Measurements from ENCODE around the gene RPL18A. TPM values are rescaled to one million over a fixed set of nuclear protein-coding genes. Genes with fewer than 3 reads are reported as not detected.

RPL18A gene
- 759 TPM for polyA plus RNA-seq (ENCODE audit: insufficient read length)
- long read RNA-seq, donor 1, transcript RPL18A-201 (5 exons, 665 nt): major isoform, 193 of 340 reads
- long read RNA-seq, donor 1, transcript RPL18A-206 (2 exons, 954 nt): minor isoform, 5 of 340 reads
- long read RNA-seq, donor 1, transcript RPL18A-203 (4 exons, 1,084 nt): minor isoform, 21 of 340 reads
- long read RNA-seq, donor 1, transcript RPL18A-207 (2 exons, 907 nt): minor isoform, 8 of 340 reads
- long read RNA-seq, donor 1, partial matches to known transcripts: 113 of 340 reads
- long read RNA-seq, donor 1, other reads (novel, unspliced or antisense): 0 of 340 reads
- long read RNA-seq, donor 2, transcript RPL18A-206 (2 exons, 954 nt): minor isoform, 5 of 205 reads
- long read RNA-seq, donor 2, transcript RPL18A-201 (5 exons, 665 nt): major isoform, 121 of 205 reads
- long read RNA-seq, donor 2, transcript RPL18A-207 (2 exons, 907 nt): minor isoform, 15 of 205 reads
- long read RNA-seq, donor 2, transcript RPL18A-203 (4 exons, 1,084 nt): minor isoform, 16 of 205 reads
- long read RNA-seq, donor 2, partial matches to known transcripts: 48 of 205 reads
- long read RNA-seq, donor 2, other reads (novel, unspliced or antisense): 0 of 205 reads
- long read RNA-seq, donor 3, transcript RPL18A-203 (4 exons, 1,084 nt): minor isoform, 11 of 139 reads
- long read RNA-seq, donor 3, transcript RPL18A-201 (5 exons, 665 nt): major isoform, 85 of 139 reads
- long read RNA-seq, donor 3, transcript RPL18A-207 (2 exons, 907 nt): minor isoform, 10 of 139 reads
- long read RNA-seq, donor 3, partial matches to known transcripts: 32 of 139 reads
- long read RNA-seq, donor 3, other reads (novel, unspliced or antisense): 0 of 139 reads
- long read RNA-seq, donor 4, transcript RPL18A-203 (4 exons, 1,084 nt): minor isoform, 5 of 65 reads
- long read RNA-seq, donor 4, transcript RPL18A-201 (5 exons, 665 nt): major isoform, 36 of 65 reads
- long read RNA-seq, donor 4, partial matches to known transcripts: 22 of 65 reads
- long read RNA-seq, donor 4, other reads (novel, unspliced or antisense): 0 of 65 reads
- long read RNA-seq, donor 5, transcript RPL18A-207 (2 exons, 907 nt): minor isoform, 17 of 417 reads
- long read RNA-seq, donor 5, transcript RPL18A-203 (4 exons, 1,084 nt): minor isoform, 18 of 417 reads
- long read RNA-seq, donor 5, transcript RPL18A-201 (5 exons, 665 nt): major isoform, 295 of 417 reads
- long read RNA-seq, donor 5, partial matches to known transcripts: 81 of 417 reads
- long read RNA-seq, donor 5, other reads (novel, unspliced or antisense): 5 of 417 reads
- long read RNA-seq, donor 6, transcript RPL18A-203 (4 exons, 1,084 nt): minor isoform, 24 of 354 reads
- long read RNA-seq, donor 6, transcript RPL18A-207 (2 exons, 907 nt): minor isoform, 18 of 354 reads
- long read RNA-seq, donor 6, transcript RPL18A-201 (5 exons, 665 nt): major isoform, 196 of 354 reads
- long read RNA-seq, donor 6, partial matches to known transcripts: 112 of 354 reads
- long read RNA-seq, donor 6, other reads (novel, unspliced or antisense): 0 of 354 reads
- long read RNA-seq, donor 7, transcript RPL18A-207 (2 exons, 907 nt): minor isoform, 24 of 378 reads
- long read RNA-seq, donor 7, transcript RPL18A-206 (2 exons, 954 nt): minor isoform, 5 of 378 reads
- long read RNA-seq, donor 7, transcript RPL18A-203 (4 exons, 1,084 nt): minor isoform, 24 of 378 reads
- long read RNA-seq, donor 7, transcript RPL18A-201 (5 exons, 665 nt): major isoform, 218 of 378 reads
- long read RNA-seq, donor 7, partial matches to known transcripts: 102 of 378 reads
- long read RNA-seq, donor 7, other reads (novel, unspliced or antisense): 5 of 378 reads
- long read RNA-seq, donor 8, transcript RPL18A-207 (2 exons, 907 nt): minor isoform, 8 of 104 reads
- long read RNA-seq, donor 8, transcript RPL18A-203 (4 exons, 1,084 nt): minor isoform, 16 of 104 reads
- long read RNA-seq, donor 8, transcript RPL18A-201 (5 exons, 665 nt): major isoform, 57 of 104 reads
- long read RNA-seq, donor 8, partial matches to known transcripts: 23 of 104 reads
- long read RNA-seq, donor 8, other reads (novel, unspliced or antisense): 0 of 104 reads

DNA sequence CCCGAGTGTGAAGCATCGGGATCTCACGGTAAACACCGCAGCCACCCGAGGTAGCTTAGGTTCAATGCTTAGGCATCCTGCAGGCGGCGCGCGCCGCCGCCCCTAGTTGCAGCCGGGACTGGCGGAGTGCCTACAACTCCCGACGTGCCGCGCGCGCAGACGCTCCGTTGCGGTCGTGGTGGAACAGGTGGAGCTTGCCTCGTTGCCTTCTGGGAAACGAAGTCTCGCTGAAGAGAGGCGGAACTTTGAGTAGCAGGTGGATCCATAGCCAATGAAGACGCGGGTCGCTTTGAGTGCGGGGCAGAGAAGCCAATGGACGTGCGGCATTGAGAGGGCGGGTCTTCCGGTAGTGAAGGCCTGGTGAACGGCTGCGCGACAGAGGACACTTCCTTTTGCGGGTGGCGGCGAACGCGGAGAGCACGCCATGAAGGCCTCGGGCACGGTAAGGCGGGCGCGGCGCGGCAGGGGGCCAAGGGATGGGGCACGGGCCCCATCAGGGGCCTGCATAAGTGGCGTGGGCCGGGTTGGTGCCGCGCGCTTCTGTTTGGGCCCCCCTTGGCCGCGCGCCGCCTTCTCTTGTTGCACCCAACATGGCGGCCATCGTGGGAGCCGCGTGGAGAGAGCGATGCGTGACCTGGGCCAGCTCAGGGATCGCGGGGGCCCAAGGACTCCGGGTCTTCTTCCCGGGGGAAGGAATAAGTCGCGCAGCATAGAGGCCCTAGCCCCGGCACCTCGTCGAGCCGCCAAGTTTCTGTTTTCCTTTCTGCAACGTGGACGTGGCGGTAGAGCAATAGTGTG is at the start of gene RPL18A:
Gene RPL18A (plus strand): TSS at position 378 of the 798 bp plus-strand sequence. CDS start 47 bp downstream, at position 425.
- DNase-seq: peak; percentile 99

DNA sequence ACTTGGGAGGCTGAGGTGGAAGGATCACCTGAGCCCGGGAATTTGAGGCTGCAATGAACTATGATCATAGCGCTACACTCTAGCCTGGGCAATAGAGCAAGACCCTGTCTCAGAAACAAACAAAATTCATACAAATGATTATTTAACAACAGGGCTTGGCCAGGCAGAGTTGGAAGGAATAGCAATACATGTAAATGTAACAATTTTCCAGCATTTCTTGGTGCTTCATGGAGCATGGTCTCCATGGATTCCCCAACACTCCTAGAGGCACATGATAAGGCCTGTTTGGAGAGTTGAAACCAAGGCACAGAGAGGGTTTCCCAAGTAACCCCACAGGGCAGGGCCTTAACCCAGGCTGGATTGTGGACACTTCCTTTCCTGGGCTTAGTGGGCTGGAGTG is 48.6 kb upstream of the RPL18A start:
- no peak for DNase-seq

DNA sequence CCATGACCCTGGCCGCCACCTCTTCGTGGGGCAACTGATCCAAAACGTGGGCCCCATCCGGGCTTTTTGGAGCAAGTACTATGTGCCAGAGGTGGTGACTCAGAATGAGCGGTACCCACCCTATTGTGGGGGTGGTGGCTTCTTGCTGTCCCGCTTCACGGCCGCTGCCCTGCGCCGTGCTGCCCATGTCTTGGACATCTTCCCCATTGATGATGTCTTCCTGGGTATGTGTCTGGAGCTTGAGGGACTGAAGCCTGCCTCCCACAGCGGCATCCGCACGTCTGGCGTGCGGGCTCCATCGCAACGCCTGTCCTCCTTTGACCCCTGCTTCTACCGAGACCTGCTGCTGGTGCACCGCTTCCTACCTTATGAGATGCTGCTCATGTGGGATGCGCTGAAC is 48.0 kb upstream of the RPL18A start:
- DNase-seq: no peak

DNA sequence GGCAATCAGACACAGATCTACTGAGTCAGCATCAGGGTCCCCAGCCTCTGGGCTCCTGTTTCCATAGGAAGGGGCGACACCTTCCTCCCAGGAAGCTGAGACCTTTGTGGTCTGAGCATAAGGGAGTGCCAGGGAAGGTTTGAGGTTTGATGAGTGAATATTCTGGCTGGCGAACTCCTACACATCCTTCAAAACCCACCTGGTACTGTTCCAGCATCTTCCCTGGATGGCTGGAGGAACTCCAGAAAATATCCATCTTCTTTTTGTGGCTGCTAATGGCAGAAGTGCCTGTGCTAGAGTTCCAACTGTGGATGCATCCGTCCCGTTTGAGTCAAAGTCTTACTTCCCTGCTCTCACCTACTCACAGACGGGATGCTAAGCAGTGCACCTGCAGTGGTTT is 47.6 kb upstream of the RPL18A start:
- no peak for DNase-seq

DNA sequence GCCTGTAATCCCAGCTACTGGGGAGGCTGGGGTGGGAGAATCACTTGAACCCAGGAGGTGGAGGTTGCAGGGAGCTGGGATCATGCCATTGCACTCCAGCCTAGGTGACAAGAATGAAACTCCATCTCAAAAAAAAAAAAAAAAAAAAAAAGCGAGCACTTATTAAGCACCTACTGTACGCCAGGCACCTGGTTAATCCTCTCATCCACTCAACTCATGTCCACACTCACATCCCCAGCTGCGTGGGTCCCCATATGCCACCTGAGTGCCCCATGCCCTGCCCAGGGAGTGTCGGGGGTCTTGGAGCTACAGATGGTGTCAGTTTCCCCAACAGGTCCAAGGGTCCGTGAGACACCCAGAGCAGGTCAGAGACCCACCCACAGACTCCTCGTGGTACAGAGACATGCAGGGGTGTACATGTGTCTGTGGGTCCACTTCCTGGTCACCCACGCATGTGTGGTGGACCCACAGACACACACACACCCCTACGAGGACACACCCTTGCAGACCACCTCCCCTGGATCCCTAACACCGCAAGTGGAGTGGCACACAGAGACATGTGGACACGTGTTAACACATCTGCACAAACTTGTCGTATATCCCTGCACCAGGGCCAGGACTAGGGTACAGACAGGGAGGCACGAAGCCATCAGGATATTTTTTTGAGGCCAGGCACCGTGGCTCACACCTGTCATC is 41.9 kb upstream of the RPL18A start:
- no peak for DNase-seq

DNA sequence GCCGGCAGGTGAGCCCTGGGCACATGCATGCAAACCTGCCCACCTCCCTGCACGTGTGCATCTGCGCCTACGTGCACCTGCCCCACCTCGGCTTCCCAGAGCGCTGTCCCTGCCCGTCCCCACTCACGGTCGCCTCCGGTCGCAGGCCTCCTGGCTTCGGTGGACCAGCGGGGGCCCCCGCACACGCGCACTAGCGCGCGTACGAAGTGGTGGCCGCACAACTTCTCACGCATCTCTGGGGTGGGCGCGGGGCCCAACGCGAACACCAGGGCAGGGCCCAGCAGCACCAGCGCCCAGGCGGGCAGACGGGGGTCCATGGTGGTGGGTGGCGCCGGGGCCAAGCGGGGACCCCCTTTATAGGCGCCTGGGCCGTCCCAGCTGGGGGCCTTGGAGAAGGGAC is 38.5 kb upstream of the RPL18A start, which contains the start of gene INSL3:
Gene INSL3 (minus strand): TSS at position 330 of the 400 bp plus-strand sequence. CDS start 13 bp downstream, at position 317.
- no peak for DNase-seq

DNA sequence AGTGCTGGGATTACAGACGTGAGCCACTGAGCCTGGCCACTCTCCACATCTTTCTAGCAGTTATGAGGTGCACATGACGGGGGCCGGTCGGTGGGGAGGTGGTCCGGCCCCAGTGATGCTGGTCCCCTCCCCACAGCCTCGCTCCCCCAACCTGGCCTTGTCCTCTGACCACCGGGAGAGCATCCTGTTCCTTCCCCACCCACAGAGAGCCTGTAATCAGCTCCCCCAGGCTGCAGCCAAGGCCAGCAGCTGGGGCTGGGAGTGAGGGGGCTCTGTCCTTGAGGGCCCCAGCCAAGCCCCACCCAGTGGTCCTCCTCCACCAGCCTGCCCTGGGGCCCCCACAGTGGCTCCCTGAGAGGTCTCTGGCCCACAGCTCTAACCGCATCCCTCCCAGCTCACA is 35.4 kb upstream of the RPL18A start:
- no peak for DNase-seq

DNA sequence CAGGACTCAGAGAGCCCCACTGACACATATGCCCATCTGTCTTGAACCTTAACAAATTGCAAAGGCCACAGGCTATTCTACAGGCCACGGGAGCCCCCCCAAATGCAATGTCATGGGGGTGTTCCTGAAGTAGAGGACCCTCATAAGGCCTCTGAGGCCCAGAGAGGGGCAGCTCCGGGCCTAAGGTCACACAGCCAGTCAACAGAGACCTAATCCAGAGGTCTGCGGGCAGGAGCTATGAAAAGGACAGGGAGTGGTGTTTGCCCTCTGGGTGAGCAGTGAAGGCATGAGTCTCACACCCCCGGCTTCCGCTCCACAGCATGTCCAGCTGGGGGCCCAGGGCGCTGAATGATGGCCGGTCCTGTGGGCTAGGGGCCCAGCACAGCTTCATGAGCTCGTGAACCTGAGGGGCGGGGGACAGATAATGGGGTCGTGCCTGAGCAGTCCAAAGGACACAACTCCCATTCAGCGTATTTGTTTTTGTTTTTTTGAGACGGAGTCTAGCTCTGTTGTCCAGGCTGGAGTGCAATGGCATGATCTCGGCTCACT is 33.1 kb upstream of the RPL18A start:
- DNase-seq: no peak

DNA sequence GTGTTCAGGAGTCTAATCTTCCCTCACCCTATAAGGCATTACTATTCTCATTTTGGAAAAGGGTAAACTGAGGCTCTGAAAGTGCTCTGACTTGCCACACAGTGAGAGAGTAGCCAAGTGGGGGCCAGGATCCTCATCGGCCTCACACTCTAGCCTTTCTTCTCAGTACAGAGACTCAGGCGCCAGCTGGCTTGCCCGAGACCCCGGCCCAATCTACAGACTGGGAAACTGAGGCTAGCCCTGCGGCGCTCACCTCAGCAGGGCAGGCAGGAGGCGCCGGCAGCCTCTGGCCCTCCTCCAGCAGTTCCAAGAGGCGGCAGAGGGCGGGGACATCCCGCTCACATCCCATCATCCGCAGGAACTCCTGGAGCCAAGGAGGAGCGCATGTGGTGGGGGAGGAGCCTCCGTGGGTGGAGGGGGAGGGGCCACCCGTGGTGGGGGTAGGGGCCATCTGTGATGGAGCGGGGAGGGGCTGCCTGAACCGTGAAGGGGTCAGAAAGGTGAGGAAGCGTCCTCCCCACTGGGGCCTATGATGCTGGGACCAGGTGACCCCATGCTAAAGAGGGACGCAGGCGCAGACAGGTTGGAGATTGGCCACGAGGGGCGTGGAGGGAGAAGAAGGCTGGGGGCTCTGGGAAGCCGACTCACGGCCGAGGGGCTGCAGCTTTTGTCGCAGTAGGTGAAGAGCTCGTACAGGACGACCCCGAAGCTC is 29.7 kb upstream of the RPL18A start:
- DNase-seq: peak; percentile 30

DNA sequence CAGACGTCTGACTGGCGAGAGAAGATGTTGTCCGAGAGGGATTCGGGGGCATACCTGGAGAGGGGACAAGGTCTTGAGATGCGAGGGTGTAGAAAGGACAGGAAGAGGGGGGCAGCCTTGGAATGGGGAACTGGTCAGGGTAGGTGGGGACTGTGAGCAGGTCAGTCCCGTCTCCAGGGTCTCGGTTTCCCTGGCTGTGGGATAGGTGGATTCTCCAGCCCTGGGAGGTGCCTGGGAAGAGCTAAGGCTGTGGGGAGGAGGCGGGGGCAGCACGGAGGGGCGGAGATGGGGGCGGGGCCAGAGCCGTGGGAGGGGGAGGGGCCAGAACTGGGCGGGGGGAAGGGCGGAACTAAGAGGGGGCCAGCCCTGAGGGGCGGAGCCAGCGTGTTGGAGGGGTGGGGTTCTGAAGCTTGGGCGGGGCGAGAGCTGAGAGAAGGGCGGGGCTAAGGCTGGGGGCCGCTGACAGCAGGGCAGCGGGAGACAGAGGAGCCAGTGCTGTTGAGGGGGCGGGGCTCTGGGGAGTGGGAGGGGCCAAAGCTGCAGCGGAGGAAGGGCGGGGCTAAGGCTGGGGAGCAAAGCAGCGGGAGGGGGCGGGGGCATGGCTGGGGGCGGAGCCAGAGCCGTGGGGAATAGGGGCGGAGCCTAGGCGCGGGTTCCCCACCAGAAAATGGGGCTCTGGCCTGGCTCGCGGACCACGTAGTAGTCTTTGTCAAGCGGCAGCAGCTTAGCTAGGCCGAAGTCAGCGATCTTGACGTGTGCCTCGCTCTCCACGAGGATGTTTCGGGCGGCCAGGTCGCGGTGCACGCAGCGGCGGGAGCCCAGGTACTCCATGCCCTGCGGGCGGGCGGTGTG is 28.9 kb upstream of the RPL18A start:
- peak; percentile 57 for DNase-seq

DNA sequence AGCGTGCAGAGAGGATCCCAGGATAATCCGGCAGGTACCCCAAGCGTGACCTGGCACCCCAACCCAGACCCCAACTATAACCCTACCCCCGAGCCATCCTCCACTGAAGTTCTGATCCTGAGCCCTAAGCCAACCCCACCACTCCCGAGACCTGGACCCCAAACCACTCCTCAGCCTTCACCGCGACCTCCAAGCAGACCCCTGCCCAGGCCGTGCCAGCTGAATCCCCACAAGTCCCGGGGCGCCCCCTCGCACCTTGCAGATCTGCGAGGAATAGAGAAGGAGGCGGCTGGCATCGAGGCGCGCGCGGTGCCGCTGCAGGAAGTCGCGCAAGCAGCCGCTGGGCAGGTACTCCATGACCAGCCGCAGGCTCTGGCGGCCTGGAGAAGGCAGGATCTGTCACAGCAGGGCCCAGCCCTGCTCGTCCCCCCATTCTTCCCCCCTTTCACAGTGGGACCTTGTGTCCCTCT is 28.3 kb upstream of the RPL18A start:
- no peak for DNase-seq

DNA sequence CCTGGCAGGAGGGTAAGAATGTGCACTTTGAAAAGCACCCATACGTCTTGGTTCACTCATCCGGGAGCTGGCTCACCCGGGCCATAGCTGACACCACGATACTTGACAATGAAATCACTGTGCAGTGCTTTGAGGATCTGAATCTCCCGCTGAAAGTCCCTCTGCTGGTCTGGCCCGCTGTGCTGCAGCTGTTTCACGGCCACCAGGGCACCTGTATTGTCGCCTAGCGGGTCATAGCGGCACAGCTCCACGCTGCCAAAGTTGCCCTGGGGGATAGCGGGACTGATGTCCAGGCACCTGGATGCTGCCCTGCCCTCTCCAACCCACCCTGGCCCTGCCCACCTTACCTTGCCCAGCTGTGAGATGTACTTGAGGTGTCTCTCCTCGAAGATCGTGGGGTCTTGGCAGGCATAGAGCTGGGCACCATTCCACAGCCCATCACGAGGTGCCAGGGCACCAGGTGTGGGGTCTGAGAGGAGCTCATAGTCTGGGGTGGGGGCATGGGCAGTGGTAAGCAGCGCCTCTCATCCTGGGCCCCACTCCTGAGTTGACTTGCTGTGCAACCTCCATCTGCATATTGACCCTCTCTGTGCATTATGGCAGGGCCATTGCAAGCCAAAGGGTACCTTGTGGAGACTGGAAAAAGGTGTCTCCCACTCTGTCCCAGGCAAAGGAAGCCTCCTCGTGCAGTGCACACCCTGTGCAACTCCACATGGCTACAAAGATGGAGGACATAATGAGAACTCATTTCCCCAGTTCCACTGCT is 27.1 kb upstream of the RPL18A start:
- no peak for DNase-seq

DNA sequence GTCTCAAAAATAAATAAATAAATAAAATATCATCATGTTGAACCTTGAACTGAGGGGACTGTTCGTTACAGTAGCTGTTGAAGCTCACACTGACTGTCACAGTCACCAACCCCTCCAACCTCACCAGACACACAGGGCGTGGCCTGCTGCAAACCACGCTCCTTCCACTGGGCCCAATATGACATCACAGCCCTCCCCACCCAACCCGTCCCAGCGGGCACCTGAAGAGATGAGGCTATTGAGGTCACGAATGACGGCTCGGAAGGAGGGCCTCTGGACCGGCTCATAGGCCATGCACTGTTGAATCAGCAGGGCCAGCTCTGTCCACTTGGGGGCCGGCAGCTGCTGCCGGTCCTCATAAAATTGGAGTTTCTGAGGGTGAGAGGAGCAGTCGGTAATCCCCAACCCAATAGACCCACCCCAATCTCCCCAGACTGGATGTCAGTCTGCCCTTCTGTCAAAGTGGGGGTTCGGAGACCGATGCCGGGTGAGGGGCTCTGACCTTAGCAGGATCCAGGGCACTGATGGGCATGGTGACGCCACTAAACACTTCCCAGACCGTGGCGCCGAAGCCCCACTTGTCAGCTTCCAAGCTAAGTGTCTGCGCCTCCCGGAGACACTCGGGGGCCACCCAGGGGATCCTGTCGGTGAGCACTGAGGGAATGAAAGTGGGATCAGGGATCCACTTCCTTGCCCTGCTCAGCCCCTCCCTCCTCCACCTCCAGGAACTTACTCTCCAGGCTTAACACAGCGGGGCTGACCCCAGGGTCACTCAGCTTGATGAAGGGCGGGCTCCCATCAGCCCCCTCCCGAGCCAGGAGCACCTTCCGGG is 25.1 kb upstream of the RPL18A start:
- DNase-seq: no peak

DNA sequence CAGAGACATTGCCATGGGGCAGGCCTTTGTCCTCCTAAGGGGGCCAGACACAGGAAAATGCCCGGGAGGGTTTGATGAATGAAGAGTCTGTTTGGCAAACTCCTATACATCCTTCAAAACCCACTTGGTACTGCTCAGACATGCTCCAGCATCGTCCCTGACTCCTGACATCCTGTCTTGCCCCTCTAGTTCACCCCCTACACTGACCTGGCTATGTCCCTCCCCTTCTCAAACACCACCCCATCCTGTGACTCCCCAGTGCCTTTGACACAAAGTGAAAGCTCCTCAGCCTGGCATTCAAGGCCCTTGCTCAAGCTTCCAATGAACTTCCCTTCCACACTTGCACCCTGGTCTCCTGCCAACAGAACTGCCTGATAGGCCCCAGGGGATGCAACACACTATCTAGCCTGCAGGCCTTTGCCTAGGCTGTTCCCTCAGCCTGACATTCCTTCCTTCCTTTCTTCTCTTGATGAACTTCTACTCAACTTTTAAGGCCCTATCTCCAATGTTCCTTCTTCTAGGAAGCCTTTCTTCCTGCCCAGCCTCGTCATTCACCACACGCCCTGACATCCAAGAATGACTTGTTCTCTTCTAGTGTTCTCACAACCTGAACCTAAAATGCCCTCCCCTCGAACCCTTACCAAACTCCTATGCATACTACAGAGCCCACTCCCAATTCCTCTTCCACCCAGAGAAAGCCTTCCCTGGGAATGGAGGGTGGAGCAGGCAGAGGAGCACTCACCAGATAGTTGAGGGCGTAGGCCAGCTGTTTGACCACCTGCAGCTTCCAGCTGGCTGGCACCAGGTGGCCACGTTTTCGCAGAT is 24.3 kb upstream of the RPL18A start:
- no peak for DNase-seq
